ENCODE results near the gene VPS13D. TPM values are rescaled to one million over a fixed set of nuclear protein-coding genes. Genes with fewer than 3 reads are reported as not detected.

The VPS13D gene
- total RNA-seq, 1 experiment from 2014 or later: 20.2 TPM

- H3K79me1 ChIP-seq (ENCODE audit: insufficient read depth, low read depth, low read length, poor library complexity, severe bottlenecking): peaks cover 3% of the 10 kb centered on the region
- no peaks in the 10 kb centered on the region for H3K79me2 ChIP-seq (ENCODE audit: insufficient read depth, low read length)
- no peak overlapping the region for H3K56ac ChIP-seq (ENCODE audit: insufficient read length, low read depth, low read length)
- no peak overlapping the region for H3T11ph ChIP-seq (ENCODE audit: low read length)
- no peak overlapping the region for H3K4me3 Mint-ChIP-seq
- H3K9me3 ChIP-seq (ENCODE audit: control insufficient read depth, low read depth, low read length): no peaks in the 10 kb centered on the region
- peaks cover 14 to 55% (median 50%) of the 10 kb centered on the region in 3 experiments; a peak in 6 of 7 replicates for H3K36me3 Mint-ChIP-seq (ENCODE audit: insufficient read depth in 1 of 3, low read depth in 3 of 3)
- H3K14ac ChIP-seq (ENCODE audit: insufficient read depth, low read length): no peak overlapping the region
- no peak overlapping the region for H2BK5ac ChIP-seq (ENCODE audit: insufficient read length, low read length)
- no peaks in the 10 kb centered on the region for H3K9me3 Mint-ChIP-seq
- TF ChIP-seq CTCF (conservative IDR thresholded peaks at IDR 0.05): no peak
- no peak overlapping the region for H2BK120ac ChIP-seq (ENCODE audit: low read depth, low read length, poor library complexity, severe bottlenecking)
- H2BK20ac ChIP-seq (ENCODE audit: low read depth, low read length, poor library complexity, severe bottlenecking): no peak overlapping the region
- H3K27me3 ChIP-seq (ENCODE audit: insufficient read depth, low read length): no peaks in the 10 kb centered on the region
- no peak overlapping the region for H3K4ac ChIP-seq (ENCODE audit: low read depth, low read length)
- no peak overlapping the region for H4K8ac ChIP-seq (replicated peaks; ENCODE audit: insufficient read length, low read depth, low read length)
- no peak overlapping the region for H3K18ac ChIP-seq (ENCODE audit: insufficient read length, low read depth, low read length)
- no peaks in the 10 kb centered on the region for H3K27me3 Mint-ChIP-seq (ENCODE audit: low read depth)
- H3K23ac ChIP-seq (ENCODE audit: insufficient read length, low read depth, low read length): no peak overlapping the region
- H4K20me1 ChIP-seq (ENCODE audit: control insufficient read depth, insufficient read depth, insufficient read length): no peaks in the 10 kb centered on the region
- no peak overlapping the region for H3K9ac ChIP-seq (ENCODE audit: extremely low read depth, insufficient read length, low read length)
- no peaks in the 10 kb centered on the region for H3K23me2 ChIP-seq (ENCODE audit: insufficient read length, low read depth, low read length, poor library complexity, severe bottlenecking)
- H2BK12ac ChIP-seq (ENCODE audit: insufficient read length, low read depth, low read length): no peak overlapping the region
- H3K27ac Mint-ChIP-seq: no peak overlapping the region
- no peaks in the 10 kb centered on the region for H3K4me1 ChIP-seq (ENCODE audit: insufficient read depth, low read length)
- WGBS (ENCODE audit: extremely low coverage, insufficient read length, low lambda C conversion rate): no CpG with 5 or more reads among the region's 3 CpGs
- H3K27ac ChIP-seq (ENCODE audit: insufficient read length, low read depth, low read length): no peak overlapping the region
- DNase-seq: no peak
- no peak overlapping the region for H2BK15ac ChIP-seq (ENCODE audit: low read depth, low read length)
- H3K4me1 Mint-ChIP-seq: peaks cover 6 to 10% of the 10 kb centered on the region in 2 experiments
- H3K4me2 ChIP-seq (ENCODE audit: insufficient read depth, insufficient read length, low read length): no peak overlapping the region
- H4K5ac ChIP-seq (ENCODE audit: insufficient read length, low read depth, low read length): no peak overlapping the region
- no peak overlapping the region for H2AK5ac ChIP-seq (ENCODE audit: insufficient read length, low read length)
- no peak overlapping the region for H4K91ac ChIP-seq (ENCODE audit: insufficient read length, low read depth, low read length)
- H2AFZ ChIP-seq (ENCODE audit: low read length): no peak overlapping the region
Observed at GRCh38 chr1:12279003-12279402, 49.2 kb downstream of the VPS13D start.

Measured in H9 (cell line).